Mesothelial cell of epicardium (in vitro differentiated cells): Measurements from ENCODE around the gene RRP15. TPM values are rescaled to one million over a fixed set of nuclear protein-coding genes. Genes with fewer than 3 reads are reported as not detected.

Experiments
- DNase-seq, 2 experiments: peaks; one replicate each; pipeline ENCODE4 v3.0.0; 2021; ENCODE audit warnings: low spot score in 2 of 2; ENCODE audit not compliant: unreplicated experiment in 2 of 2
- H3K27ac Mint-ChIP-seq: 2 replicates; pipeline ENCODE4 v1.8.0; 2021; ENCODE audit warnings: mixed read lengths
- H3K27me3 Mint-ChIP-seq: 2 replicates; pipeline ENCODE4 v1.8.0; 2021; ENCODE audit warnings: low read depth, mixed read lengths
- H3K36me3 Mint-ChIP-seq: 2 replicates; pipeline ENCODE4 v1.8.0; 2021; ENCODE audit warnings: mixed read lengths
- H3K4me1 Mint-ChIP-seq: 2 replicates; pipeline ENCODE4 v1.8.0; 2021; ENCODE audit warnings: mixed read lengths
- H3K4me3 Mint-ChIP-seq: 2 replicates; pipeline ENCODE4 v1.8.0; 2021; ENCODE audit warnings: mild to moderate bottlenecking, moderate library complexity, mixed read lengths
- H3K9me3 Mint-ChIP-seq: 2 replicates; pipeline ENCODE4 v1.8.0; 2021; ENCODE audit warnings: mixed read lengths
- total RNA-seq: library from RNA; stranded (reverse); gene quantifications from 3 replicates; pipeline ENCODE4 v1.2.1, GENCODE V29; 2021
- TF ChIP-seq, protein P1 (sequence below): fragments of 200-600 bp; sonication (generic); IDR thresholded peaks from one replicate; pipeline ENCODE4 v1.5.0; 2021; ENCODE audit warnings: antibody characterized with exemption; ENCODE audit not compliant: unreplicated experiment

RRP15 gene
- total RNA-seq, 1 donor from 2014 or later: 27.5 TPM

DNA sequence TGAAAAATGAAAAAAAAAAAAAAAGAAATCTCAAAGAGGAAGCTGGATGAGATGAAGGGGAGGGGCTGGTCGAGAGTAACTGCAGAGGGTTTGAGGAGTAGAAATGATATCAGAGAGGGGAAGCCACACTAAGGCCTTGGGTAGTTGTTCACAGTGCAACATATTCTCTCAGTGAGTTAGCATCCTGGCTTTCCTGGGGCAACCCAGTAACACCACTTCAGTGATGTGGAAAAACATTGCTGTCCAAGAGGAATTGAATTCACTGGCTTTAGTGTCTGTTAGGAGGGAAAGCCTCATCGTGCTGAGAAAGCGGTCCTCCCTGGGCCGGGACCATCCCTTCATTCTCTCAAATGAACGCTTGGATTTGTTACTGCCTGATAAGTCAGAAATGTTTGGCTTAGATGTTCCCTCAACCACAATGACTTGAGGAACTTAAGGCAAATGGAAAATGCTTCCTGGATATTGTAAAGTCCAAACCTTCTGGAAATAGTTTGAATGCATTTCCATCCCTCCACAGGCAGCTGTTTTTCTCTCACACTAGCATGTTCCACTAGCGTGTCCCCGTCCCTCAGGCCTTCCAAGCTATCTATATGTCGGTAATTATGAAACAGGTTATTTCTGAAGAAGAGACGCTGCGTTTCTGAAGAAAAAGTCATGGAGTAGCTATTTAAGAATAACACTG, 72.3 kb downstream of the RRP15 start:
- DNase-seq: no peak
- Mint-ChIP-seq H3K27ac (peak overlapping the region; percentile 45), H3K36me3 (no peaks in the 10 kb centered on the region), H3K4me1 (peaks cover 46% of the 10 kb centered on the region), H3K4me3 (no peak overlapping the region), H3K9me3 (no peaks in the 10 kb centered on the region), H3K27me3 (no peaks in the 10 kb centered on the region)
- TF ChIP-seq, protein P1, sequence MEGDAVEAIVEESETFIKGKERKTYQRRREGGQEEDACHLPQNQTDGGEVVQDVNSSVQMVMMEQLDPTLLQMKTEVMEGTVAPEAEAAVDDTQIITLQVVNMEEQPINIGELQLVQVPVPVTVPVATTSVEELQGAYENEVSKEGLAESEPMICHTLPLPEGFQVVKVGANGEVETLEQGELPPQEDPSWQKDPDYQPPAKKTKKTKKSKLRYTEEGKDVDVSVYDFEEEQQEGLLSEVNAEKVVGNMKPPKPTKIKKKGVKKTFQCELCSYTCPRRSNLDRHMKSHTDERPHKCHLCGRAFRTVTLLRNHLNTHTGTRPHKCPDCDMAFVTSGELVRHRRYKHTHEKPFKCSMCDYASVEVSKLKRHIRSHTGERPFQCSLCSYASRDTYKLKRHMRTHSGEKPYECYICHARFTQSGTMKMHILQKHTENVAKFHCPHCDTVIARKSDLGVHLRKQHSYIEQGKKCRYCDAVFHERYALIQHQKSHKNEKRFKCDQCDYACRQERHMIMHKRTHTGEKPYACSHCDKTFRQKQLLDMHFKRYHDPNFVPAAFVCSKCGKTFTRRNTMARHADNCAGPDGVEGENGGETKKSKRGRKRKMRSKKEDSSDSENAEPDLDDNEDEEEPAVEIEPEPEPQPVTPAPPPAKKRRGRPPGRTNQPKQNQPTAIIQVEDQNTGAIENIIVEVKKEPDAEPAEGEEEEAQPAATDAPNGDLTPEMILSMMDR: no peak

DNA sequence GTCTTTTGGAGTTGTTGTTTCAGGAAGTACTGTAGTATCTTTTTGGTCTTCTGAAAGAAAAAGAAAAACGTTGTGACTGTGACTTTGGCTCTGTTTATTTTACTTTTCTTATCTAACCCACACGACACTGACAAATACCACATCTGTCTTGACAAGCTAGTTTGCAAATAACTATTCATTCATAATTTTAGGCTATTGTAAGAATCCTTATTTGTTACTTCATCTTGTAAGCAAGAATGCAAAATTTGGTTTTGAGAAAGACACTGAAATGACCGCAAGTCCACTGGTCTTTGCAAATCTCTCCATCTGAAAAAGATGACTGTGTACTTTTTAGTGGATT, 72.8 kb downstream of the RRP15 start:
- H3K27ac Mint-ChIP-seq: peak overlapping the region; percentile 45
- peaks cover 47% of the 10 kb centered on the region for H3K4me1 Mint-ChIP-seq
- no peak for DNase-seq
- no peaks in the 10 kb centered on the region for H3K9me3 Mint-ChIP-seq
- H3K27me3 Mint-ChIP-seq: no peaks in the 10 kb centered on the region
- TF ChIP-seq, protein P1: no peak
- H3K36me3 Mint-ChIP-seq: no peaks in the 10 kb centered on the region
- no peak overlapping the region for H3K4me3 Mint-ChIP-seq

DNA sequence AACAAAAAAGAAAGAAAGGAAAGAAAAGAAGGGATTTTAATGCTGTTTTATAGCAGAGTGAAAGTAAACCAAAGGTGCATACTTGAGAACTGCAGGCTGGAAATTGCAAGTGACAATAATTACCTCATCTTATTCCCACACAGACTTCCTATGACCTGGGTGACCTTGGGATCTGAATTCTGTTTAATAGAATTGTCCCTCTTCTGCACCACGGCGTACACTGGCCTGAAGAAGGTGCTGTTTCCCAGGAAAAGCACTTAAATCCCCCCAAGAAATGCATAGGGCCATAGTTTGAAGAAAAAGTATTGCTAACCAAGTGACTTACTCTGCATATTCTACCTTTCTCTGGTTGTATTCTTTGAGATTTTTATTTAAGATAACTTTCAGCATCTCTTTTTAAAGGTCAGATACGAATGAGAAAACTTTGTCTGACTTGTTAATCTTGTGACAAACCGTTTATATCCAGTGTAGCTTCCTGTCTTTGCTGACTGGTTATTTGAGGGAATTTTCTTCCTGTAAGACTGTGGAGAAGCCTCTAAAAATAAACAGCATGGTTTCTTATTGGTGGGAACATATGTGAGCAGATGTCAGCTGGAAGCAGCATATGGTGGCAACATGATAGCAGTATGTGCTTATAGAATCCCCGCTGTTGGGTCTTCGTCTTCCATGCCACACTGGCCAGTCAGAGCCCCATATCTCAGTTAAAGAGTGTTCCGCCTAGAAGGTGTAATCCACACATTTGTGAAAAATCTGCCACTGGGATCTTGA, 76.4 kb downstream of the RRP15 start:
- H3K4me3 Mint-ChIP-seq: no peak overlapping the region
- peaks cover 3% of the 10 kb centered on the region for H3K36me3 Mint-ChIP-seq
- no peak for DNase-seq
- TF ChIP-seq, protein P1: no peak
- H3K9me3 Mint-ChIP-seq: no peaks in the 10 kb centered on the region
- H3K27me3 Mint-ChIP-seq: no peaks in the 10 kb centered on the region
- H3K4me1 Mint-ChIP-seq: peaks cover 41% of the 10 kb centered on the region
- peak overlapping the region; percentile 73 for H3K27ac Mint-ChIP-seq

DNA sequence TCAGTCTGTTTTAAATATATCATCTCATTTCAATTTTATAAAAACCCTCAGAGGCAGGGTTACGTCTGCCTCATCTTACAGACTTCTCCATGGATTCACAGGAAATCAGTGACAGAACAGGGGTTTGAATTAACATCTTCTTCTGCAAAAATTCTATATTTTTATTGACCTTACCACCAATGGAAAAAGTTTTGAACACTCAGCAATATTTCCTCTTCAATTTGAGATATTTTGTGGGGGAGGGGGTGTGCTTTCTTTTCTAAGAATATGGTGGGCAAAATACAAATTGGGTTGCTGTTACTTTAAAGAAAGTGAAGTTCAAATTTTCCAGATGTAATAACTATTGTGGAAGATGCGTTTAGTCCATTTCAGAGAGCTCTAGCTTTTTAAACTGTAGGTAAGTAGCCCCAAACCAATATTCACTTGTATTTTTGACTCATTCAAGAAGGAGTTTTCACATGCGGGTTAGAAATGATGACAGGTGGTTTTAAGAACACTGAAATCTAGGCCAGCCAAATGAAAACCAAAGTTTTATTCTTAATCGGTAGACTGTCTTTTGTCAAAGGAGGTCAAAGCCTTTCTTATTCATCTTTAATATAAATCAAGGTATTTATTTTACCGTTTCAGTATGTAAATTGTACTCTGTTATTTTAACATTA, 77.5 kb downstream of the RRP15 start:
- H3K27ac Mint-ChIP-seq: no peak overlapping the region
- no peaks in the 10 kb centered on the region for H3K27me3 Mint-ChIP-seq
- DNase-seq: no peak
- H3K36me3 Mint-ChIP-seq: peaks cover 3% of the 10 kb centered on the region
- peaks cover 42% of the 10 kb centered on the region for H3K4me1 Mint-ChIP-seq
- TF ChIP-seq, protein P1: no peak
- H3K9me3 Mint-ChIP-seq: no peaks in the 10 kb centered on the region
- no peak overlapping the region for H3K4me3 Mint-ChIP-seq

DNA sequence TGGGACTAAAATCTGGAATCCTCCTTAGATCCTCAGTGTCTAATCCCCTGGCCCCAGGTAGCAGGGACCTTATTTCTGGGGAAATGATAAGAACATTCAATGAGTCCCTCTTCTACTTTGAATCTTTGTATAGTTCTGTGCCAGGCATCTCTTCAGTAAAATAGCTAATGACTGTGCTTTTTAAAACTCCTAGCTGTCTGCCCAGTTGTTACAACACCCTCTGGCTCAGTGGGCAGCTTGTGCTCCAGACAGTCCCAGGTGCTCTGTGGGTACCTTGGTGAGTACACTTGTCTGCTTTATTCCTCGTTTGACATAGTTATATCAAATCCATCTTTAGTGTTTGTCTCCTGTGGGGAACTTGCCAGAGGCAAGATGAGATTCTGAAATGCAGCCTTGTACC, 78.0 kb downstream of the RRP15 start:
- no peak for DNase-seq
- no peak overlapping the region for H3K4me3 Mint-ChIP-seq
- H3K36me3 Mint-ChIP-seq: peaks cover 3% of the 10 kb centered on the region
- no peaks in the 10 kb centered on the region for H3K9me3 Mint-ChIP-seq
- H3K27ac Mint-ChIP-seq: no peak overlapping the region
- TF ChIP-seq, protein P1: no peak
- H3K27me3 Mint-ChIP-seq: no peaks in the 10 kb centered on the region
- H3K4me1 Mint-ChIP-seq: peaks cover 38% of the 10 kb centered on the region
